Body of pancreas (tissue), 4 donors: ENCODE measurements around the gene PLA2G4B.

ENCODE experiments used
- POLR2A ChIP-seq, 3 donors: fragments of 450-650 bp; IDR thresholded peaks; one replicate each; pipeline ENCODE4 v1.6.1; 2016; ENCODE audit warnings: antibody characterized with exemption in 3 of 3, mild to moderate bottlenecking in 2 of 3
- TF ChIP-seq, protein P1 (sequence below), 7 experiments: fragments of 450-650 bp in 4 of 7; fragments of 200-600 bp in 3 of 7; sonication (generic) in 3 of 7; IDR thresholded peaks; one replicate each; pipeline ENCODE4 v1.5.1; 2016 to 2019; ENCODE audit warnings: antibody characterized with exemption in 7 of 7

DNA sequence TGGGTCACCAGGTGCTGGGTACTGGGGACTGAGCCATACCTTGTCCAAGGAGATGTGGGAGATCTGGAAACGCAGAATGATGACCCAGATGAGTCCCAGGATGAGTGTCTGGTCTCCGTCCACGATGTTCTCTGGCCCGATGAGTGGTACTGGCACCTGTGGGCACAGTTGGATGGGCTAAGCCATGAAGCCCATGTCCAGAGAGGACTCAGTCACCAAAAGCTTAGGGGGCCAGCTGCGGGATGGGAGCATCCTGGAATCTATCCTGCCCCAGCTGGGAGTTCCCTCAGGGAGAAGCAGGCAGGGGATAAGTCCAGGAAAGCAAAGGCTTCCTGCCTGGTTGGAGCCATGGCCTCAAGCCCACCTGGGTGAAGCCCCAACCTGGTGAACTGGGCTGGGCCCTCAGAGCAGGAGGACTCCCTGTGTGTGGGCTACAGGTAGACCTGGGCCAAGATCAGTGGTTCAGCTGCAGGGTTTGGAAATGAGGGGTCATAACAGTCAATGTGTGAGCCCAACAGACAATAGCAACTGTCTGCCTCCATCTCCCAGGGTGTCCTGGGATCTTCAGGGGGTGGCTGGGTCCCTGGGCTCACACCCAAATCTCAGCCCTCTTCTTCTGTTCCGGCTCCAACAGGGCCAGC lies 51.5 kb downstream of the PLA2G4B start:
- TF ChIP-seq, protein P1, sequence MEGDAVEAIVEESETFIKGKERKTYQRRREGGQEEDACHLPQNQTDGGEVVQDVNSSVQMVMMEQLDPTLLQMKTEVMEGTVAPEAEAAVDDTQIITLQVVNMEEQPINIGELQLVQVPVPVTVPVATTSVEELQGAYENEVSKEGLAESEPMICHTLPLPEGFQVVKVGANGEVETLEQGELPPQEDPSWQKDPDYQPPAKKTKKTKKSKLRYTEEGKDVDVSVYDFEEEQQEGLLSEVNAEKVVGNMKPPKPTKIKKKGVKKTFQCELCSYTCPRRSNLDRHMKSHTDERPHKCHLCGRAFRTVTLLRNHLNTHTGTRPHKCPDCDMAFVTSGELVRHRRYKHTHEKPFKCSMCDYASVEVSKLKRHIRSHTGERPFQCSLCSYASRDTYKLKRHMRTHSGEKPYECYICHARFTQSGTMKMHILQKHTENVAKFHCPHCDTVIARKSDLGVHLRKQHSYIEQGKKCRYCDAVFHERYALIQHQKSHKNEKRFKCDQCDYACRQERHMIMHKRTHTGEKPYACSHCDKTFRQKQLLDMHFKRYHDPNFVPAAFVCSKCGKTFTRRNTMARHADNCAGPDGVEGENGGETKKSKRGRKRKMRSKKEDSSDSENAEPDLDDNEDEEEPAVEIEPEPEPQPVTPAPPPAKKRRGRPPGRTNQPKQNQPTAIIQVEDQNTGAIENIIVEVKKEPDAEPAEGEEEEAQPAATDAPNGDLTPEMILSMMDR (IDR thresholded peaks at IDR 0.05), result no peak
- no peak for TF ChIP-seq POLR2A (IDR thresholded peaks at IDR 0.05)
